HG03025 (cell line): ENCODE measurements around the gene ADAM12.
"Not testable (repeated sequence)": the region's sequence is repeated elsewhere in the genome, so short reads cannot be mapped to it uniquely, and the experiment has no call there.

Experiments used
- ATAC-seq: cut with Tn5 transposase; IDR thresholded peaks from one replicate; pipeline ENCODE4 v1.9.1; 2021; ENCODE audit warnings: mild to moderate bottlenecking, moderate library complexity; ENCODE audit not compliant: unreplicated experiment, low FRiP score

Gene ADAM12

DNA sequence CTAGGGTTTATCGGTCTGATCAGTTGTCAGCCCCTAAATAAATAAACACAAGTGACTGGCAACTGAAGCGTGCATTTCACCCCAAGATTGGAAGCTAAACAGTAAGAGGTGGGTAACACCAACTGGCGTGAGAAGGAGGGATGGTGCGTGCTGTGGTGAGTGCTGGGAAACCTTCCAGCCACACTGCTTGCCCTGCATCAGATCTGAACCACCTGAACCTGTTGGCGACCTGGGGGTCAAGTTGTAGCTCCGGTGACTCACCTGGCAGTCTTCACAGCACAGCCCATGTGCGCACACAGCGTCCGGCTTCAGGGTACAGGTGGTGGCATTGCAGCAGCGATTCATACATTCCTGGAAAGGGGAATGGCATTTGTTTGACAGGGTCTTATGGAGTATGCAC, 321.8 kb downstream of the ADAM12 start:
- no peak for ATAC-seq

GRCh38 chr10:126065751-126066377, 322.4 kb downstream of the ADAM12 start:
- no peak for ATAC-seq

GRCh38 chr10:126064512-126064911, 323.8 kb downstream of the ADAM12 start:
- no peak for ATAC-seq

DNA sequence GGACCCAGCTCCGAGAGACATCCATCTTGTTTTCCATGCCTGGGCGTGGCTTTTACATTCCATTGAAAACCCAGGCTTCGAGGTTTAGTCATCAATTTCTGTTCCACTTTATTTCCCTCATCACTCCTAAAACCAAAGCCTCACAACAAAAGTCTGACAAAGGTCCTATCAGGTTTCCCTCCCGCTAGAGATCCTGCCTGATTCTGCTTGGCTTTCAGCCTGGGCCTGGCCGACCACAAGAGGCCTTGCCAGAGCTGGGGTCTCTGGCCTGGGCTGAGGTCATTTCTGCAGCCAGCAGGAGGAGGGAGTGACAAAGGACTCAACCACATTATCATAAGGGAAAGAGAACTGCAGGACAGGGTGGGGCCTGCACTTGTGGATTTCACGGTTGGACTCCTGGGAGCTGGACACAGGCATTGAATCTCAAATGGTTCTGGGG, 324.9 kb downstream of the ADAM12 start:
- ATAC-seq = no peak

GRCh38 chr10:126062131-126063032, 325.9 kb downstream of the ADAM12 start:
- ATAC-seq = no peak

- no peak for ATAC-seq
These were observed 326.8 kb downstream of the ADAM12 start for GRCh38 chr10:126061526-126061925.

GRCh38 chr10:126060261-126060931, 327.9 kb downstream of the ADAM12 start:
- no peak for ATAC-seq

DNA sequence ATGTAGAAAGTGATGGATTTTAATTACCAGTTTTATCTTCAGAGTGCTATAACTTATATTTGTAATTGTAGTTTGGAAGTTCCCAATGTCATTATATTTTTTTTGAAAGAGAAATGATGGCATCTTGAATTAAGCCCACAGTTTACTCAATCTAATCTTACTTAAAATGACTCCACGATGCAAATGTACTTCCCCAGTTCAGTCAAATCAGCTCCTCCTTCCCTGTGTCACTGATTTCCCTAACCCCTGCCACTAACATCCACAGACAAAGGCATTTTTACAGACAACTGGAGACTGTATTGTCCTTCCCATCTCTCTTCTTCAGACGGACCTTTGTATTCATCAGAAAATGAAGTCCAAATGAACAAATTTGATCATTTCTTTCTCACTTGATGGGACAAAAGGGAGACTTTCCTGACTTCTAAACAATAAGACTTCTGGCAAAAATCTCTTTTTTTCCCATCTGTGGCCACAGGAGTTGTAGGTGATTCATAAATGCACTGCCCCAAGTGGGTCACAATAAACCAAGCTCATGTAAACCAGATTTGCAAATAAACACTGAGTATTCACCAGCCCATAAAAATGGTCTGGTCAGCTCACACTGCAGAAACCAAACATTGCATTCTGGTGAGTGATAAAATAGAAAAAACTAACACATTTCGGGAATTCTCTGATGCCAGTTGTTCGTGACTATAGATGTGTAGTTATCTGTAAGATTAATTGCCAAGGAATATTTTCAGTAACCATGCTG, 329.0 kb downstream of the ADAM12 start:
- ATAC-seq = no peak

DNA sequence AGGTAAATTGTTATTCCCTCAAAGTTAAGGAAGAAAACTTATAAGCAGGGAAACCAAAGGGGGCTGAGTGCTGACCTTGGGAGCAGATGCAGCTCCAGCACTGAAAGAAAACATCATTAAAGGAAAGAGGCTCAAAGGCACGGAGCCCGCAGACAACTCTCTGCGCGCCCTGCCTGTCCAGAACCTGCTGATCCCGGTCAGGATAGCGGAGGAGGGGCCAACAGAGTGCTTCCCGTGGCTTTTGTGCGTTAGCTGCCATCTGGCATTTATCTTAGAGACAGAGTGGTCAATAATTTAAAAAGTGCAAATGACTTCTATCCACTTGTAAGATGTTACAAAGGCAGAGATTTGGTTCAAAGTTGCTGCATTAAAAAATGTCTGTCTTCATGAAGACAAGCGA, 329.8 kb downstream of the ADAM12 start:
- ATAC-seq = no peak

DNA sequence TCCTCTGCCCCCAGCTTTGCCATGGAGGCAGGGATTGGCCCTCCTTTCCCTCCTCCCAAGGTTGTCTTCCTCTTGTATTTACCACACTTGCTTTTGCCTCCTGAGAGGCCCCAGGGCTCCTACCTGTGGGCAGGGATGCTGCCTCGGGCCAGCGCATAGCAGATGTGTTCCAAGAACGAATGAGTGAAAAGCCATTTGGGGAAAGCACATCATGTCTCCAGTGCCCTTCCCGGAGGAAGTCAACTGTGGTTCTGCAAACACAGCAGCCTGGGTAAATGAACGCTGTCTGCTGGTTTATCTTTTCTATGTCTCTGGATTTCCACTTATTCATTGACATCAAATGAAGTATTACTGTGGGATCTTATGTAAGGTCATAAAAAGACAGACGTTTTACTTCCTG, 330.2 kb downstream of the ADAM12 start:
- no peak for ATAC-seq

DNA sequence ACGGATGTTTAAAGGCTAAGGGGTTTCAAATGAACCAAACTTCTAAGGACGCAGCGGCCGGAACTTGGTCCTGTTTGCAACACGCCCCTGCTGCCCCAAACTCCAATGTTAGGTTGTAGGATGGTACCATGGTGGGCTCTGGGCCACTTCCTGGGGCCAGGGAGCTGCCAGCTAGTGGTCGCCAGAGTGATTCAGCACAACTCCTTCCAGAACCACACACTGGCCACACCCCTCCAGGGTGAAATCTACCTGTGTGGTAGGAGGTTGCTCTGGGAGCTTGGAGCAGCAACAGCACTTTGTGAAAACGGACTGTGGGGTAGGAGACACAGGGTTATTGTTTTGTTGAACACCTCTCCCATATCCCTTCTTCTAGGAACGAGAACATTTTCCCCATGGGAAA, 330.8 kb downstream of the ADAM12 start:
- ATAC-seq = no peak

- no peak for ATAC-seq
These were observed 334.1 kb downstream of the ADAM12 start for GRCh38 chr10:126054191-126054590.

DNA sequence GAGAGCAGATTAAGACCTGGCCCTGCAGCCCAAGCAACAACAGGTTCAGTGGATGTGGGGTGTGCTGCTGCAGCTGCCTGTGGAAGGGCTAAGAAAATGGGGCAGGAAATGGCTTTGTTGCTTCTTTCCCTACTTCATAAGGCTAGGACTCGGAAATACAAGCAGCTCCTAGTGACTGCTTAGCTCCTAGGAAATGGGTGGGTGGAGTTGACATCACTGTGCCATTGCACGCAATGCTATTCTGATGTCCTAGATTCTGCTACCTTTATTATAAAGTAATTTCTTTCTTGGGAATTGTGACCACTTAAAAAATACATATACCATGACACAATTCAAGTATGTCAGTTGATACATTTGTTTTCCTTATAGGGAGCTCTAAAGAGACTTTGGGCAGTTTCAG, 336.1 kb downstream of the ADAM12 start:
- no peak for ATAC-seq

DNA sequence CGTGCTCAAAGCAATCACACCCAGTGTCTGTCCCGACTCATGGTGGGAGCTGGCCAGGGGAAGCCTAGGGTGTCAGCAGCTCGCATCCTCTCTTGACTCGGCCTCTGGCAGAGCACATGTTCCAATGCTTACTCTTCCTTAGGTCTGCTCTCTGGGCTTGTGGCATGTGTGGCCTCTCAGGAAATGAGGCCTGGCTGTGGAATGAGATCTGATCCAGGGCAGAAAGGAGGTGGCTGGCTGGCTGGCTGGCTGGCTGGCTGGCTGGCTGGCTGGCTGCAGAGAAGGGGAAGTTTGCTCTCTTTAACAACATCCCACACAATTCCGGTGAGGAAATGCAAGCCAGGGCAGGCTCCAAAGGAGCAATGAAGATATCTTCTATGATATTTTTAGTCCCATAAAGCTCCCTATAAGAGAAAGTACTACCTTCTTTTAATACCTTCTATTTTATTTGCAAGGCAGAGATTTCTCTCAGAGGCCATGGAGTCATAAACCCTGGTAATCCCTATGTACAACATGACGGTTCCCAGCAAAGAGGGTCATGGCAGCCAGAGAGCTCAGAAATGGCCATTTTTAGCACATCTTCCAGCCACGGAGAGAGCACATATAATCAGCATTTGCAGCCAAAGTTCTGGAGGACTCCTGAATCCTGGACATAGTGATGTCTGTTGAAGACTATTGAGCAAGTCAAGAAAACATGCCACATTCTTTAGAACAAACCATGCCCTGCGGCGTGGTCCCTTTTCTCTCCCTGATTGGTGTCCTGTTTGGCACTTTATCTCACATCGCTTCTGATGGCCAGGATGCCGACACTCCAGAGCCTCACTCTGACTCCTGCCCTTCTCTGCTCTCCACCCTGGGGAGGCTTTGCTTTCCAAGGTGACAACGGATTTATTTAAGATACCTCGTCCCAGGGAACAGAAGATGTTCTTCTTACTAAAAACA, 338.2 kb downstream of the ADAM12 start:
- ATAC-seq = no peak

GRCh38 chr10:126047749-126048148, 340.5 kb downstream of the ADAM12 start:
- not testable (repeated sequence) for ATAC-seq

DNA sequence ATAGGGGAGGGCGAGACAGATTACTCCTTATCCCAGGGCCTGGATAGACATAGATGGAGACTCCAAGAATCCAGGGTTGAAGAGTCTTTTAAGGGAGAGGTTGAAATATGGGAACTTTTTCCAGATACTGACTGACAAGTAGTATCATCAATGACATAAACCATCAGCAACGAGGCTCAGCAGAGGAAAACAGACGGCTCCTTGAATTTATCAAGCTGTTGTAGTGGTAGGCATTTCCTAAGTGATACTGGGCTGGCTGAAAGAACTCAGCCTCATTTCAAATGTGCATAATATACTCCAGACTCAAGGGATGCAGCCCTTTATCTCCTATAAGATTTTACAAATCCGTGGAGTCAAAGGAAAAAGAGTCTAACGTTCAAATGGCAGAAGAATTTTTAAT, 341.4 kb downstream of the ADAM12 start:
- ATAC-seq = no peak

GRCh38 chr10:126045861-126046260, 342.4 kb downstream of the ADAM12 start:
- no peak for ATAC-seq

DNA sequence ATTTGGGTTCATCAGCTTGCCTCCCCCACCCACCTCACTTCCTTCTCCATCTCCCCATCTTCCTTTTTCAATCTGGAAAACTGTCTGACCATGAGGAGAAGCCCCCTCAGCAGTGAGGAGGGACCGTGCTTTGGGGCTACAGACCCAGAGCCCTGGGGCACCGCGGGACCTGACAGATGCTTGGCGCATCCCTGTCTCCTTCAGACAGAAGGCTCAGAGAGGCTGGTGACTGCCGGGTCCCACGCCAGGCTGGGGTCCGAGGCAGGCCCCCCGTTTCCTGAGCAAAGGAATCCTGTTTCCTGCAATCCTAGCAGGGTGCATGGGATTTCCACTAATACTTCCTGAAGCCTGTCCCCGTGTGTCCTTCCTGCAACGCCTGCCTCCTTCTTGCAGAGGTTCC, 344.9 kb downstream of the ADAM12 start:
- no peak for ATAC-seq

DNA sequence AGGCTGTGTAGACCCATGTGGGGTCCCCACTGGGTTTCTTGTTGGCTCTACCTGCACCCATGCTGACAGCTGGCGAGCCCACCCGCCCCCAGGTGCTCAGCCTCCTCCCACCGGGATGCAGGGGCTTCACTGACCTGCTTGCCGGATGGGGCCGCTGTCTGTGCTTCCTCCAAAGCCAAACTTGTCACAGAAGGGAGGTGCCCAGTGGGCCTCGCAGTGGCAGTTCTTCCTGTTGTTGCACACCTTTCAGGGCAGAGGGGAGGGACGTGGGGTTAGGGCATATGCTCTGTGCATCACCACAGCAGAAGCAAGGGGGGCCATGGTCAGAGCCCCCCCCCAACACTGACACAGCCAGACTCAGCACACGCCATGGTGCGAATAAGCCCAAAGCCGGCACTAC, 345.4 kb downstream of the ADAM12 start:
- no peak for ATAC-seq

DNA sequence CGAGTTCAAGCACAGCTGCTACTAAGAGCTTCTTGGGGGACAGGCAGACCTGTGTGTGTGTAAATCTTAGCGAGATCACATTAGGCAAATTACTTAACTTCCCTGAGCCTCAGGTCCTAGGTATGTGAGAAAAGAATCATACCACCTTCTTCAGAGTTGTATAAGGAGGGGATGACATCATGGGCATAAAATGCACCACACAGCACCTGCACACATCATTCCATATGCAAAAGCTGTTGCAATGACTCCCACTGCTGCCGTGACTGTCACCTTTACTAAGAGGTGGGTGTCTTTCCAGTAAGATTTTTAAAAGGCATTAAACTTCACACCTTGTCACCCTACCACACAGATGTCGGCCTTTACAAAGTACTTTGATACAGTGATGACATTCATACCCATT, 345.9 kb downstream of the ADAM12 start:
- no peak for ATAC-seq
